GM23338 (cell line): Measurements from ENCODE around the gene C2orf68. TPM values are rescaled to one million over a fixed set of nuclear protein-coding genes. Genes with fewer than 3 reads are reported as not detected.

Experiments used
- ATAC-seq: fragments of 200-7000 bp; cut with Tn5 transposase; 3 replicates; pipeline ENCODE4 v1.9.1; 2020
- DNase-seq: peaks from one replicate; pipeline ENCODE4 v3.0.0-alpha.2; 2015; ENCODE audit warnings: low spot score
- H2AFZ ChIP-seq: fragments of 200-600 bp; sonication (generic); 2 replicates; pipeline ENCODE4 v1.8.0; 2016; ENCODE audit warnings: antibody characterized with exemption, mild to moderate bottlenecking, moderate library complexity
- H3F3A ChIP-seq: fragments of 200-600 bp; sonication (generic); replicated peaks from 2 replicates; pipeline ENCODE4 v1.8.0; 2017; ENCODE audit warnings: antibody characterized with exemption, mixed run types, low read depth
- H3K27ac ChIP-seq: fragments of 200-600 bp; sonication (generic); 2 replicates; pipeline ENCODE4 v1.6.1; 2016; ENCODE audit warnings: low read depth
- H3K27me3 ChIP-seq: fragments of 200-600 bp; sonication (generic); 2 replicates; pipeline ENCODE4 v1.8.0; 2016; ENCODE audit warnings: mild to moderate bottlenecking, mixed run types, moderate library complexity; ENCODE audit not compliant: insufficient read depth
- H3K36me3 ChIP-seq: fragments of 200-600 bp; sonication (generic); 2 replicates; pipeline ENCODE4 v1.8.0; 2016; ENCODE audit warnings: mild to moderate bottlenecking; ENCODE audit not compliant: insufficient read depth
- H3K4me1 ChIP-seq: fragments of 200-600 bp; sonication (generic); 2 replicates; pipeline ENCODE4 v1.8.0; 2016; ENCODE audit warnings: mild to moderate bottlenecking, moderate library complexity; ENCODE audit not compliant: insufficient read depth
- H3K4me2 ChIP-seq: fragments of 200-600 bp; sonication (generic); 2 replicates; pipeline ENCODE4 v1.7.1; 2017; ENCODE audit warnings: mixed run types
- H3K4me3 ChIP-seq: fragments of 200-600 bp; sonication (generic); 2 replicates; pipeline ENCODE4 v1.6.1; 2016; ENCODE audit warnings: mixed run types
- H3K79me2 ChIP-seq: fragments of 200-600 bp; sonication (generic); replicated peaks from 2 replicates; pipeline ENCODE4 v1.8.0; 2017; ENCODE audit warnings: mild to moderate bottlenecking; ENCODE audit not compliant: insufficient read depth
- H3K9me2 ChIP-seq: fragments of 200-600 bp; sonication (generic); 2 replicates; pipeline ENCODE4 v1.8.0; 2017; ENCODE audit not compliant: insufficient read depth
- H4K20me1 ChIP-seq: fragments of 200-600 bp; sonication (generic); replicated peaks from 2 replicates; pipeline ENCODE4 v1.8.0; 2017; ENCODE audit warnings: mild to moderate bottlenecking; ENCODE audit not compliant: insufficient read depth
- H3K27ac Mint-ChIP-seq: 2 replicates; pipeline ENCODE4 v1.8.0; 2020; ENCODE audit warnings: inconsistent platforms, mild to moderate bottlenecking, moderate library complexity, mixed read lengths
- H3K27me3 Mint-ChIP-seq: 3 replicates; pipeline ENCODE4 v1.8.0; 2022; ENCODE audit warnings: low read depth, mild to moderate bottlenecking, moderate library complexity, mixed read lengths, inconsistent platforms; ENCODE audit not compliant: insufficient read depth, poor library complexity
- H3K36me3 Mint-ChIP-seq: 3 replicates; pipeline ENCODE4 v1.8.0; 2021; ENCODE audit warnings: low read depth, mild to moderate bottlenecking, inconsistent platforms, moderate library complexity, mixed read lengths
- H3K4me1 Mint-ChIP-seq: 3 replicates; pipeline ENCODE4 v1.8.0; 2020; ENCODE audit warnings: mild to moderate bottlenecking, inconsistent platforms, mixed read lengths
- H3K4me3 Mint-ChIP-seq: 3 replicates; pipeline ENCODE4 v1.8.0; 2021; ENCODE audit warnings: moderate library complexity, mild to moderate bottlenecking, inconsistent platforms, mixed read lengths
- H3K9me3 Mint-ChIP-seq: 3 replicates; pipeline ENCODE4 v1.8.0; 2020; ENCODE audit warnings: moderate library complexity, mild to moderate bottlenecking, inconsistent platforms, mixed read lengths
- CREB1 ChIP-seq: fragments of 250-450 bp; sonication (Bioruptor Pico); IDR thresholded peaks from 2 replicates; pipeline ENCODE4 v1.5.0; 2020; ENCODE audit warnings: low read depth, mild to moderate bottlenecking, moderate library complexity
- CTCF ChIP-seq, 2 experiments: fragments of 200-600 bp in 1 of 2; sonication (generic) in 1 of 2; conservative IDR thresholded peaks; 2 replicates each; pipeline versions ENCODE4 v1.5.1 to v1.6.1; 2016 to 2017; ENCODE audit warnings: antibody characterized with exemption in 2 of 2, low read depth in 2 of 2, mild to moderate bottlenecking in 2 of 2, moderate library complexity in 1 of 2
- EZH2 ChIP-seq: fragments of 200-600 bp; sonication (generic); IDR thresholded peaks from one replicate; pipeline ENCODE4 v1.8.0; 2017; ENCODE audit warnings: antibody characterized with exemption, mild to moderate bottlenecking, low read depth; ENCODE audit not compliant: unreplicated experiment
- EZH2phosphoT487 ChIP-seq: fragments of 200-600 bp; sonication (generic); IDR thresholded peaks from one replicate; pipeline ENCODE4 v1.8.1; 2018; ENCODE audit warnings: antibody characterized with exemption; ENCODE audit not compliant: unreplicated experiment
- JUNB ChIP-seq: IDR thresholded peaks from one replicate; pipeline ENCODE4 v1.6.1; 2016; ENCODE audit warnings: antibody characterized with exemption; ENCODE audit not compliant: unreplicated experiment
- NANOG ChIP-seq: IDR thresholded peaks from 2 replicates; pipeline ENCODE4 v1.6.1; 2016; ENCODE audit warnings: antibody characterized with exemption, borderline replicate concordance
- POLR2AphosphoS5 ChIP-seq: IDR thresholded peaks from 2 replicates; pipeline ENCODE4 v1.6.1; 2016; ENCODE audit warnings: antibody characterized with exemption, low read depth
- REST ChIP-seq: IDR thresholded peaks from one replicate; pipeline ENCODE4 v1.6.1; 2018; ENCODE audit warnings: antibody characterized with exemption; ENCODE audit not compliant: unreplicated experiment
- STAT1 ChIP-seq: IDR thresholded peaks from one replicate; pipeline ENCODE4 v1.6.1; 2016; ENCODE audit warnings: antibody characterized with exemption; ENCODE audit not compliant: unreplicated experiment
- ZNF114 ChIP-seq: fragments of 250-450 bp; sonication (Bioruptor Pico); IDR thresholded peaks from 2 replicates; pipeline ENCODE4 v1.5.0; 2020; ENCODE audit warnings: mild to moderate bottlenecking, moderate library complexity
- ZNF331 ChIP-seq: fragments of 250-450 bp; sonication (Bioruptor Pico); IDR thresholded peaks from 2 replicates; pipeline ENCODE4 v1.5.0; 2020; ENCODE audit warnings: low read depth, mild to moderate bottlenecking, moderate library complexity
- ZNF462 ChIP-seq: fragments of 250-450 bp; sonication (Bioruptor Pico); IDR thresholded peaks from 2 replicates; pipeline ENCODE4 v1.5.0; 2020; ENCODE audit warnings: mild to moderate bottlenecking, moderate library complexity
- polyA plus RNA-seq: library from polyadenylated mRNA; unstranded; fragments of >200 nt; fragmentation: Nextera tagmentation; extraction: Ambion mirVana; gene quantifications from 2 replicates; pipeline ENCODE4 v1.2.1, GENCODE V29; 2016
- total RNA-seq: library from RNA; depleted of rRNA; stranded (reverse); fragments of >200 nt; shearing (Covaris generic); gene quantifications from 2 replicates; pipeline ENCODE4 v1.2.3, GENCODE V29; 2014

C2orf68 gene
- total and polyA plus RNA-seq, 2 experiments from 2014 or later: 26.8 to 76.4 TPM

DNA sequence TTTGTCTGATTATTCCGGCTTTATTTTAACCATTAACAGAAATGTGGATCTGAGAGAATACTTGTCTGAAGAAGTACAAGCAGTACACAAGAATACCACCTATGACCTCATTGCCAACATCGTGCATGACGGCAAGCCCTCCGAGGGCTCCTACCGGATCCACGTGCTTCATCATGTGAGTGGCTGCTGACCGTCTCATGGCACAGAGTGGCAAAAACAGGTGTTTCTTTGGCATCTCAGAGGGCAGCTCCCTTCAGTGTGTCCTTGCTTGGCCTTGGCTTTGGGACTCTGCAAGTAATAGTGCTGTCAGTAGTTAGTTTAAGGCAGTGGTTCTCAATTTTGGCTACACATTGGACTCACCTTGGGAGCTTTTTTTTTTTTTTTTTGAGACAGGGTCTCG lies 33.0 kb upstream of the C2orf68 start (continued):
- TF ChIP-seq CTCF (conservative IDR thresholded peaks at IDR 0.05; ENCODE audit: low read depth in 2 of 2) (no peak), NANOG (no peak), EZH2phosphoT487 (no peak)

DNA sequence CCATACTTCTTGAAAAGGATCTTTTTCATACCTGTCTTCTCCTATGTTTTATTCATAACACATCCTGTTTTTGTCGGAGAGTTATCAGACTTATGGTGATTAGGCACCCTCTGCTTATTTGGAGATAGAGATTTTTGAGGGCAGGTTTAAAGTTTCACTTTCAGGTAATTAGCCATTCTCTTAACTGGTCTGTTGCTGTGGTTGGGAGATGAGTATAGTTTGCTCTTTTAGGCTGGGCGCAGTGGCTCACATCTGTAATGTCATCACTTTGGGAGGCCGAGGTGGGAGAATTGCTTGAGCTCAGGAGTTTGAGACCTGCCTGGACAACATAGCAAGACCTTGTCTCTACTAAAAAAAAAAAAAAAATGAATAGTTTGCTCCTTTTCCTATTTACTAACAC lies 30.9 kb upstream of the C2orf68 start:
- H3K79me2 ChIP-seq: no peaks in the 10 kb centered on the region
- H3F3A ChIP-seq: 0 out of 2 replicates have a peak, but pooled peaks cover 6% of the 10 kb centered on the region
- ATAC-seq: no peak
- H3K27ac Mint-ChIP-seq: no peak overlapping the region
- DNase-seq: no peak
- no peaks in the 10 kb centered on the region for H3K9me3 Mint-ChIP-seq
- H3K36me3 Mint-ChIP-seq: peaks cover 95% of the 10 kb centered on the region
- H4K20me1 ChIP-seq: peaks cover 18% of the 10 kb centered on the region
- H3K4me3 ChIP-seq: no peak overlapping the region
- no peaks in the 10 kb centered on the region for H3K4me1 ChIP-seq
- H3K4me3 Mint-ChIP-seq: no peak overlapping the region
- H3K9me2 ChIP-seq: no peaks in the 10 kb centered on the region
- no peaks in the 10 kb centered on the region for H3K27me3 ChIP-seq
- H3K36me3 ChIP-seq: peaks cover 86% of the 10 kb centered on the region
- peaks cover 3% of the 10 kb centered on the region for H3K27me3 Mint-ChIP-seq
- 0 out of 2 replicates have a peak overlapping the region, but pooled peaks have one; percentile 39 for H3K27ac ChIP-seq
- H2AFZ ChIP-seq: no peak overlapping the region
- no peaks in the 10 kb centered on the region for H3K4me1 Mint-ChIP-seq
- no peak overlapping the region for H3K4me2 ChIP-seq
- no peak for TF ChIP-seq STAT1
- TF ChIP-seq REST: no peak
- no peak for TF ChIP-seq ZNF331 (CRISPR knock-in tag)
- no peak for TF ChIP-seq EZH2phosphoT487
- TF ChIP-seq POLR2AphosphoS5: no peak
- no peak for TF ChIP-seq CTCF (conservative IDR thresholded peaks at IDR 0.05; ENCODE audit: low read depth in 2 of 2)
- TF ChIP-seq EZH2: no peak
- TF ChIP-seq ZNF462 (CRISPR knock-in tag): no peak
- TF ChIP-seq ZNF114: no peak
- no peak for TF ChIP-seq JUNB
- TF ChIP-seq CREB1 (CRISPR knock-in tag): no peak
- no peak for TF ChIP-seq NANOG
